ENCODE results near the gene VPS26B. TPM values are rescaled to one million over a fixed set of nuclear protein-coding genes. Genes with fewer than 3 reads are reported as not detected.
A peak's percentile ranks its signal among the peaks of the same experiment; 100 is the strongest.
"Not testable (repeated sequence)": the region's sequence is repeated elsewhere in the genome, so short reads cannot be mapped to it uniquely, and the experiment has no call there.

VPS26B gene
- total RNA-seq, 2 donors from 2014 or later = 25.7 to 29.4 TPM

DNA sequence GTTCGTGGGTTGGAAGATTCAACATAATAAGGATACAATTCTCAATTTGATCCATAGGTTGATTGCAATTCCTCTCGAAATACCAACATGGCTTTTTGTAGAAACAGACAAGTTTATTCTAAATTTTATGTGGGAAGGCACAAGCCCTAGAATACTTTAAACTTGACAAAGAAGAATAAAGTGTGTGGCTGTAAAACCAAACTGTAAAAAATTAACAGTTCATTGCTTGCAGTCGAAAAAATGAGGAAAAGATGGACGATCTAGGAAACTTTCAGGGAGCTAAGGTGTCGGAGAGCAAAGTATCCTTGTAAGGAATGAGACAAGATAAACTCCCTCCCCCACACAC lies 50.7 kb downstream of the VPS26B start:
- intact Hi-C loops (cut with DNase I) = no loop called here
- ATAC-seq (no peak), DNase-seq (no peak)

GRCh38 chr11:134275534-134276395 lies 51.3 kb downstream of the VPS26B start, which contains the start of gene GLB1L3:
Gene GLB1L3 (plus strand): TSS chr11:134276379. CDS start chr11:134276741, 362 bp downstream.
- ATAC-seq = peak; percentile 59 to 72
- no peak for DNase-seq
- intact Hi-C loops (cut with DNase I) = no loop called here

DNA sequence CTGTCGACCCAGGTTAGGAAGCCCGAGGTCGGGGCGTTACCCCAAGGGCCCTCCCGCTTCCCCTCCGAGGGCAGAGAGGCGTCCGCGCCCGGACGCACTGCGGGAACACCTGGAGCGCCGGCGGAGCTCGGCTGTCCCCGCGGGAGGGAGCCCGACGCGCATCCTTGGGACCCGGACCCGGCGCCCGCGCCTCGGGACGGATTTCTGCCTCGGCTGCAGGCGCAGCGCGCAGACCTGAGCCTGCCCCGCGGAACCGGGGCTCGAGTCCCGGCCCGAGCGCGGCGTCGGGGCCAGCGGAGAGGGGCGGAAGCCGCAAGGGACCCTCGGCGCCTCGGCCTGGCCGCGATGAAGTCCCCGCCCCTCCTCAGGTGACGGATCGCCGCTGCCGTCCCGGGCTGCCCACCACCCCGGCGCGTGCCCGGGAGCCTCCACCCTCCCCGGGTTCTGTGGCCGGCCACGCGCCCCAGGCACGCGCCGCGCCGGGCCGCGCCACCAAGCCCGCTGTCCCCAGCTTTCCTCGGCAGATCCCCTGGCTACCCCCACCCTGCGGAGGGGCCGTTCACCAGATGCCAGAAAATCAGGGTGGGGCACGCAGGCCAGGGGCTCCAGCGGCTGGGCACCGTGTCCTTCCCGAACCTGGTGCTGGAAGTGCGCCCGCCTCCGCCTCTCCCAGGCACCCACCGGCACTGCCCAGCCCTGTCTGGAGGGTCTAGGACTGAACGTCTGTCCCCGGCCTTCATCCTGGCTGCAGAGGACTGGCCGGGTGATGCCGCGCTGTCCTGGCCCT lies 52.1 kb downstream of the VPS26B start:
- ATAC-seq (peak; percentile 10 to 35), DNase-seq (no peak)
- intact Hi-C loops (cut with DNase I) = no loop called here

- no peak for ATAC-seq
- intact Hi-C loops (cut with DNase I) = no loop called here
- no peak for DNase-seq
Measured at GRCh38 chr11:134277183-134278001, 52.9 kb downstream of the VPS26B start.

- ATAC-seq = no peak
- intact Hi-C loops (cut with DNase I) = no loop called here
Measured at GRCh38 chr11:134278356-134278755, 53.9 kb downstream of the VPS26B start.

GRCh38 chr11:134281635-134282034 lies 57.2 kb downstream of the VPS26B start:
- DNase-seq; intact Hi-C loops (cut with DNase I): not testable (repeated sequence)
- peak in 1 of 2 donors; percentile 23 for ATAC-seq

More at GRCh38 chr11:134278356-134278755, 53.9 kb downstream of the VPS26B start:
- DNase-seq = no peak

DNA sequence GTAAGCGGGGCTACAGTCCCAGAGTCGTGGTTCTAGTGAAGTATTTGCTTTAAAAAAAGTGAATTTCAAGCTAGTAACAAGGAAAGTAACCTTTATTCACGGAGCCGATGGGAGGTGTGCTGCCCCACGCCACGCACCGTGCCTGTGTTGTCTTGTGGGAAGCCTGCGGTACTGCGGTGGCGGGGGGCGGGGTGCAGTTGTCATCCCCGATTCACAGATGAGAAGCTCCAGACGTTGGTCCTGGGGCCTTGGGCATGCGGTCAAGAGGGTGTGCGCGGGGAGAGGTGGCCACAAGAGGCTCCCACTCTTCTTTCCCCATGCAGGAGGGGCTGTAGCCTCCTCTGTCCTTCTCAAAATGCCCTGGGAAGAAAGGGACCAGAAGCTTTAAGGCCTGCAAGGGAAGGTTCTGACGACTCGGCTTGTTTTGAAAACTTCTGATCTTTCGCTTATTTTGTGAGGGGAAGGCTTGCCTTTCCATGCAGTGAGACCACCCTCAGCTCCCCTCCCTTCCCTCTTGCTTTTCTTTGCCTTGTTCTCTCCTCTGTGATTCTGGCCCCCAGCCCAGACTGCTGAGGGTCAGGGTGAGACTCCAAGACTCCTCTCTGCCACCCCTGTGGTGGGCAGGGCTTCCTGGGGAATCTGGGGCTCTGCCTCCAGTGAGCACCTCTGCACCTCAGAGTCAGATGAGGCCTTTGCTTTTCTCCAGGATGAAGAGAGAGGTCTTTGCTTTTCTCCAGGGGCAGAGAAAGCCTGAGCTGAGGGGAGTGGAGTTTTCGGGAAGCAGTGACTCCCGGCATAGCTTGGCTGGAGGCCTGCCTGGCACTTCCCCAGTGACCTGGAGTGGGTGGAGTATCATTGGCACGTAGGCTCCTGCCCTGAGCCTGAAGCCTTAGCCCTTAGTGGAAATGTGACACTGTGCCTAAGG lies 57.9 kb downstream of the VPS26B start:
- intact Hi-C loops (cut with DNase I) = no loop called here
- ATAC-seq = peak in 1 of 2 donors; percentile 72
- DNase-seq = no peak

DNA sequence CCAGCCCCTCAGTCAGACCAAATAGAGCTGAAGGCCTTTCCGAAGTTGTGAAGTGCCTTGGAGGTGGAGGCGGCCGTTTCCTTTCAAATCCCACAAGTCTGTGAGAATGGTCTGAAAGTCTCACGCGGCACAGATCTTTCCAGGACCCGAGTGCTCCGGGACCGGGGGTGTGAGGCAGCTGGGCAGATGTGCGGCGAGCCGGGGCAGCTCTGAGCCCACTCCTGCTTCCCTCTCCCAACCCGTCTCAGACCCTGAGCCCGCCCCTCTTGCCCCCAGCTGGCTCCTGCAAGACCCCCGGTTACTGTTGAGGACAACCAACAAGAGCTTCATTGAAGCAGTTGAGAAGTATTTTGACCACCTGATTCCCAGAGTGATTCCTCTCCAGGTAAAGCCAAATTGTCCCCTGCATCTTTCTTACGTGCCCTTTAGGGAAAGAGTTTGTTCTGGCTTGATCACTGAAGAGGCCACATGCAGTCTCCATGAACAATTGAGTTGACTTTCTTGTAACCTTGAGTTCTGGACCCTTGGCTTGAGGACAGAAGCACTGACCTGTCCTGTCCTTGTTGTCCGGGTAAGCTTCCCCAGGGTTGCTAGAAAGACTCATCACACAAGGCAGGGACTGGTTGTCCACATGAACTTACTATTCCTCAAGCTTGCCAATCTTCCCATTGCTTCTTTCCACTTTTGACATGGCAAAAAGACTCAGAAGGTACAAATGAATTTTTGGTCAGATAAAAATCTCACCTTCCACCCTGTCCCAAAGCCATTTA lies 59.2 kb downstream of the VPS26B start:
- ATAC-seq = no peak
- intact Hi-C loops (cut with DNase I) = no loop called here
- DNase-seq = no peak

DNA sequence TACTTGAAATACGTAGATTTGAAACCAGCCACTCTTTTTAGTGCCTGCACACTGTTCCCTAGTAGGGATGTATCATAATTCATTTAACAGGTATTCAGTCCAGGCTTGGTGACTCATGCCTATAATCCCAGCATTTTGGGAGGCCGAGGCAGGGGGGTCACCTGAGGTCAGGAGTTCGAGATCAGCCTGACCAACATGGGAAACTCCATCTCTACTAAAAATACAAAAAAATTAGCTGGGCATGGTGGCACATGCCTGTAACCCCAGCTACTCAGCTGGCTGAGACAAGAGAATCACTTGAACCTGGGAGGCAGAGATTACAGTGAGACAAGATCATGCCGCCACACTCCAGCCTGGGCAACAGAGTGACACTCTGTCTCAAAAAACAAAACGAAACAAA lies 59.9 kb downstream of the VPS26B start:
- DNase-seq; intact Hi-C loops (cut with DNase I); ATAC-seq: not testable (repeated sequence)

DNA sequence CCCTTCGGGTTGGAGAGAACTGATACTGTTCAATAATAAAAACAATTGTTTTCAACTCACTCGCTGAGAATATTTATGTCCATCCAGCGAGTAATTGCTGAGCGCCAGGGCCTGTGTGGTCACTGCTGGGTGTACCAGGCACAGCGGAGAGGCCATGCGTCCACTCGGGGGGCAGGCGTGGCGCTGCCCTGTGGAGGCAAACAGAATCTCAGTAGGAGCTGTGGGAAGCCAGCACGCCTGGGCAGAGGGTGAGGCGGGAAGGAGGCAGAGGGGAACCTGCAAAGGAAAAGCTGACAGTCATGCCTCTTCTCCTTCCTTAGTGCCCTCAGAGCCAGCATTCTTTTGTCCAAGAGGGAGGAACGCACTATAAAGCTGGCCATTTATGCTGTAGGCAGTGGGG lies 63.1 kb downstream of the VPS26B start:
- intact Hi-C loops (cut with DNase I) = no loop called here
- ATAC-seq (no peak), DNase-seq (no peak)

DNA sequence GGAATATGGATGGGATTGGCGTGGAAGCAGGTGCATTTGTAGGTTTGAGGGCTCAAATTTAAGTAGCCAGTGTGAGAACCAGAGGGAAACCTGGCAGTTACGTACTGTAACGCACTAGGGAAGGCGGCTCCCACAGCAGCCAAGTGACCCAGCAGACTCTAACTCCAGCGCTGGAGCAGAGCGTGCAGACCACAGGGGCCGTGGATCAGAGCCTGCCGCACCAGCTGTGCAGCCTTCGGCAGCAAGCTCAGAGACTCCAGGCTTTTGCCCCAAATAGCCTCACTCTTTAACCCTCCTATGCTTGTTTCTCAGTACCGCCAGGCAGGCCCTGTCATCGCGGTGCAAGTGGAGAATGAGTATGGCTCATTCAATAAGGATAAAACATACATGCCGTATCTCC lies 64.0 kb downstream of the VPS26B start:
- DNase-seq (no peak), ATAC-seq (no peak)
- intact Hi-C loops (cut with DNase I) = no loop called here

GRCh38 chr11:134289167-134289566 lies 64.7 kb downstream of the VPS26B start:
- intact Hi-C loops (cut with DNase I) = no loop called here
- ATAC-seq (no peak), DNase-seq (no peak)

GRCh38 chr11:134289789-134290188 lies 65.3 kb downstream of the VPS26B start:
- intact Hi-C loops (cut with DNase I) = no loop called here
- DNase-seq (no peak), ATAC-seq (peak; percentile 38 to 47)

- DNase-seq (no peak), ATAC-seq (no peak)
- intact Hi-C loops (cut with DNase I) = no loop called here
Measured at GRCh38 chr11:134290646-134291045, 66.2 kb downstream of the VPS26B start.

- no peak for ATAC-seq
Measured at GRCh38 chr11:134291196-134291595, 66.7 kb downstream of the VPS26B start.

GRCh38 chr11:134292661-134293060 lies 68.2 kb downstream of the VPS26B start:
- intact Hi-C loops (cut with DNase I) = no loop called here
- no peak for ATAC-seq
- no peak for DNase-seq

More at GRCh38 chr11:134291196-134291595, 66.7 kb downstream of the VPS26B start:
- no peak for DNase-seq
- intact Hi-C loops (cut with DNase I) = no loop called here
